VCaP (cell line): ENCODE results near the gene UBE2Q2.

Experiments used
- H3K27ac ChIP-seq: fragments of 450-650 bp; 2 replicates; pipeline ENCODE4 v1.5.1; 2017
- CTCF ChIP-seq: fragments of 450-650 bp; conservative IDR thresholded peaks from 2 replicates; pipeline ENCODE4 v1.5.1; 2017; ENCODE audit warnings: mild to moderate bottlenecking, moderate library complexity

The UBE2Q2 gene

GRCh38 chr15:75930866-75931265, 87.6 kb downstream of the UBE2Q2 start:
- no peak for TF ChIP-seq CTCF
- no peak overlapping the region for H3K27ac ChIP-seq

GRCh38 chr15:75942464-75942863, 99.2 kb downstream of the UBE2Q2 start:
- no peak for TF ChIP-seq CTCF
- no peak overlapping the region for H3K27ac ChIP-seq

- no peak overlapping the region for H3K27ac ChIP-seq
- TF ChIP-seq CTCF: no peak
These were observed 100.0 kb downstream of the UBE2Q2 start for GRCh38 chr15:75943246-75943645.

GRCh38 chr15:75943713-75944215, 100.5 kb downstream of the UBE2Q2 start:
- no peak overlapping the region for H3K27ac ChIP-seq
- TF ChIP-seq CTCF: no peak

- no peak overlapping the region for H3K27ac ChIP-seq
- TF ChIP-seq CTCF: no peak
These were observed 102.7 kb downstream of the UBE2Q2 start for GRCh38 chr15:75945953-75946352.

- TF ChIP-seq CTCF: no peak
- no peak overlapping the region for H3K27ac ChIP-seq
These were observed 103.8 kb downstream of the UBE2Q2 start for GRCh38 chr15:75947092-75947491.

- H3K27ac ChIP-seq: no peak overlapping the region
- TF ChIP-seq CTCF: no peak
These were observed 105.6 kb downstream of the UBE2Q2 start for GRCh38 chr15:75948761-75949296.
